HG03139 (cell line): ENCODE data around the gene ACVR2B.

Source experiments
- ATAC-seq: cut with Tn5 transposase; IDR thresholded peaks from one replicate; pipeline ENCODE4 v1.9.1; 2021; ENCODE audit not compliant: unreplicated experiment

The ACVR2B gene

GRCh38 chr3:38457111-38458003, 3.7 kb downstream of the ACVR2B start:
- ATAC-seq, result no peak

- ATAC-seq, result no peak
These were observed 5.3 kb downstream of the ACVR2B start for GRCh38 chr3:38458796-38459498.

DNA sequence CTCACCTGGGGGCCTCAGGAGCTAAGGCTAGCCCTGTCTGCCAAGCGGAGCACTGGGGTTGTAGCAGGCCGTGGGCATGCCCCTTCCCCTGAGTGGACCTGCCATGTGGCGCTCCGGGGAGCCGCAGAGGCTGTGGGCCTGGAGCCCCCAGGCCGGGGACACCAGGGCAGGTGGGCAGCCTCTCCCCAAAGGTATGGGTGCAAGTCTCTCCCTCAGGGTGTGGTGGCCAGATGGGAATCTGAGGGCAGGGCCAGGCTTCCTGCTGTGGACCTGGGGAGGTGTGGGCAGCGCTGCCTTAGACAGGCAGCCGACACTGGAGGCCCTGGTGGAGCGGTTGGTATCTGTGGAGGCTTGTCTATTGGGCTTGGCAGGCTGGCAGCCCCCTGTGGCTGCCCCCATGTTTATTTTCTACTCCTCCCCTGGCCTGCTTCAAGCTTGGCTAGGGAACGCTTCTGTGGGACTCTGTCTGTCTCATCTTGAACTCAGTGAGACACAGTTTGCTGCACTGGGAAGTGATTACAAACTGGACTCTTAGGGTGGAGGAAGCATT, 5.9 kb downstream of the ACVR2B start:
- ATAC-seq, result no peak

GRCh38 chr3:38460377-38461270, 6.9 kb downstream of the ACVR2B start:
- no peak for ATAC-seq

DNA sequence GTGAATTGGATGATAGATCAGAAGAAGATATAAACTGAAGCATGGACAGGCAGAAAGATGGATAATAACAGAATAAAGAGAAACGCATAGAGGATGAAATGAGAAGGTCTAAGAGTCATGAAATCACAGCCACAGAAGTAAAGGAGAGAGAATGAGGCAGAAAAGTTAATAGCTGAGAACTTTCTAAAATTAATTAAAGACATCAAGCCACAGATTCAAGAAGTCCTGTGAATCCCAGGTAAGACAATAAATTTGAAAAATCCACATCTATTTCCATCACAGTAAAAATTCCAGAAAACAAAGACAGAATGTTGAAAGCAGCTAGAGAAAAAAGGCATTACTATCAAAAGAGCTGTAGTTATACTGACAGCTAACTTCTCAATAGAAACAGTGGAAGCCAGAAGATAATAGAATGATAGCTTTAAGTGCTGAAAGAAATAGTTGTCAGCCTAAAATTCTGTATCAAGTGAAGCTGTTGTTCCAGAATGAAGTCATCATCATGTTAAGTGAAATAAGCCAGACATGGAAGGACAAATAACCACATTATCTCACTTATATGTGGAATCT, 12.0 kb downstream of the ACVR2B start:
- no peak for ATAC-seq

DNA sequence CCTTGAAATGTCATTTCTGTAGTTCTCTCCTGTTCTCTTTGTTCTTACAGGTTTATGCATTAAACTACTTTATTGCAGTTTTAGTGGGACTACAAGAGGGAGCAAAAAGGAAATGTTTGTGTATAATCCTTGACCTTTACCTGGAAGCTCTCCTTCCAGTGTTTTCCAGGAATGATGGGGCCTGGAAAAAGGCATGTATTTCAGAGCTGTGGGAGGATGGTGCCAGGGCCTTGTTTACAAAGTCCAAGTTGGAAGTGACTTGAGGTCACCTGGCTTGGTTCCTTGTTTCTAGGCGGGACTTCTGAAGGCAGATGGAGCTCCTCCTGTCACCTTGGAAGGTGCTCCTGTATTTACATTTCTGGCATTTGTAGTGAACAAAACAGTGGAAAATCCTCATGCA, 15.1 kb downstream of the ACVR2B start:
- ATAC-seq, result no peak

GRCh38 chr3:38469852-38470251, 16.2 kb downstream of the ACVR2B start:
- ATAC-seq, result no peak

DNA sequence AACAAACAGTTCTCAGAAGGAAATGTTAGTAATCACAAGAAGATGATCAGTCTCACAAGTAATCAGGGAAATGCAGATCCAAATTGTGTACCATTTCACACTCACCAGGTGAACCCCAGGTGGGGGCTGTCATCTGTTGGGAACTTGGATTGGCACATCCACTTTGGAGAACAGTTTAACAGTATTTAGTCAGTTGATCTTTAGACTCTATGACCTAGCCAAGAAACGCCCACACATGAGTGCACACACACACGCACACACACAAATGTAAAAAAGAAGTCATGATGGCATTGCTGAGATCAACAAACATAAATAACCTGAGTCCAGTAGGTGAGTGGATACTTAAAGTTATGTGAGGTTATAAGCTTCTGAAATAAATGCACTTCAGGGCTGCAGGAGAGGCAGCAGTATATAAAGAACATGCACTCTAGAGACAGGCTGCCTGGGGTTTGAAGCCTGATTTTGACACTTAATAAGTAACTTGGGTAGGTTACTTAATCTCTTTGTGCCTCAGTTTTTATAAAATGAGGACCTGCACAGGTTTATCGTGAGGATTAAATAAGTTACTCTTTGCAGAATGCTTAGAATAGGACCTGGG, 17.7 kb downstream of the ACVR2B start:
- no peak for ATAC-seq

GRCh38 chr3:38472342-38472741, 18.7 kb downstream of the ACVR2B start:
- no peak for ATAC-seq

GRCh38 chr3:38473229-38473628, 19.5 kb downstream of the ACVR2B start:
- ATAC-seq, result no peak

DNA sequence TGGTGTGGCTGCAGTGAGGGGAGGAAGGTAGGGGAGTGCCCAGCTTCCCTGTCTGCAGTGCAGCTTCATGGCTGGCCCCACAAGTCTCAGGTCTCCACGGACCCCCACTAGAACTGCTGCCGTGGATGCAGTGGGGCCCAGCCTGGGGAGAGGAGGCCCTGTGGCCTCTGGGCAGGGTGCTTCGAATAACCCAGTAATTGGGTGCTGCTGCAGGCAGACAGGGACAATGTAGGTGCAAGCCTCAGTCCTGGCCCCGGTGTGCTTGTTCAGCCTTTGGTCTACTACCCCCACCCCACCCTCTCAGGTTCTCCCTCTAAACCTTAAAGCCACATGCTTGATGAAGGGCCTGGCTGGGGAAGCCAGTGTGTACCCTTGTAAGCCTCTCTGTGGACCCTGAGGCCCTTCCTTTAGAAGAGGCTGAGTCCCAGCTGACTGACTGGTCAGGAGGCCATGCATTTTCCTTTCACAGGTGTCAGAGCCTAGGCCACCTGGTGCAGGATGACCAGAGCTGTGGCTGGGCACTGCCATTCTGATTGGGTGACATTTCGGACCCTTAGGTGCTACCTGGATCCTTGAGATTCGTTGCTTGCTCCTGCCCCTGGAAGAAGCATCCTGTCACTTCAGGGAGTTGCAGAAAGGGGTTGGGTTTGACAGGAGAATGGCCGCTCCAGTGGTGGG, 21.4 kb downstream of the ACVR2B start:
- no peak for ATAC-seq

DNA sequence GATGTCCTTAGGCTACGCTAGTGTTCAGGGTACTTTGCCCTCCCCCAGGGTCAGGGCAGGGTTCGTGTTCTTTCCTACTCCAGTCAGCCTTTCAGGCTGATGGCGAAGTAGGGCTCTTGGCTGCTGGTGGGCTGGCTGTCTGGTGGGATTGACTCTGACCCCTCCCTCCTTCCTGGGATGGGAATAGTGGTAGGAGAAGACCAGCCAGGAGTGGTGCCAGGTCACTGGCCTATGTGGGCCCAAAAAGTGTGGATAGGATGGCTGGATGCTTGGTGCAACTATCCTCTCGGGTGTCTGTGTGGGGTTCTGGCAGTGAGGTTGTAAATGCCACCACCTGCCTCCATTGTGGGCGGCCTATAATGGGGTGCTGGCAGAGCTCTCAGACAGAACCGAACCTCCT, 22.0 kb downstream of the ACVR2B start:
- ATAC-seq, result no peak

GRCh38 chr3:38476157-38476756, 22.6 kb downstream of the ACVR2B start:
- ATAC-seq, result no peak

GRCh38 chr3:38477057-38477820, 23.5 kb downstream of the ACVR2B start:
- no peak for ATAC-seq

DNA sequence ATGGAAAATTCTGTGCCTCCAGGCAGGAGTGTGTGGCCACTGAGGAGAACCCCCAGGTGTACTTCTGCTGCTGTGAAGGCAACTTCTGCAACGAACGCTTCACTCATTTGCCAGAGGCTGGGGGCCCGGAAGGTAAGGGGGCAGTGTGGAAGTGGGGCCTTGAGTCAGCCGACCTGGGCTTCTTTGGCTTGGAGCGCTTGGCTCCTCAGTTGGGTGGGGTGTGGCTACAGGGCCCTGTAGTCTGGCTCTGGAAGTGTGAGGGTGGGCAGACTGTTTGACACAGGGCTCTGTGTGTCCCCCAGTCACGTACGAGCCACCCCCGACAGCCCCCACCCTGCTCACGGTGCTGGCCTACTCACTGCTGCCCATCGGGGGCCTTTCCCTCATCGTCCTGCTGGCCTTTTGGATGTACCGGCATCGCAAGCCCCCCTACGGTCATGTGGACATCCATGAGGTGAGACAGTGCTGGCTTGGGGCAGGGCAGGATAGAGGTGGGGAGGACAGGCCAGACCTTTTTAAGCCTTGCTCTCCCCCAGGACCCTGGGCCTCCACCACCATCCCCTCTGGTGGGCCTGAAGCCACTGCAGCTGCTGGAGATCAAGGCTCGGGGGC, 24.3 kb downstream of the ACVR2B start:
- no peak for ATAC-seq

DNA sequence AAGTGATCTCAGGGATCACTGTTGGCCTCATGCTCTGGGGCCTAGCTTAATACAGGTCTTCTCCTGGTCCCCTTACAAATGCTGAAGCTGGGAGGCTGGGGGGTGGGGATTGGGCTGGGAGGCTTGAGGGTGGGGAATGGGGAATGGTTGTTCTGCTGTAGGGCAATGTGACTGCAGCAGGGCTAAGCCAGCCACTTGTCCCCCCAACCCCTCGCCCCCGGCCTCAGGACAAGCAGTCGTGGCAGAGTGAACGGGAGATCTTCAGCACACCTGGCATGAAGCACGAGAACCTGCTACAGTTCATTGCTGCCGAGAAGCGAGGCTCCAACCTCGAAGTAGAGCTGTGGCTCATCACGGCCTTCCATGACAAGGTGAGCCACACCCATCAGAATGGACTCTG, 25.2 kb downstream of the ACVR2B start:
- no peak for ATAC-seq

DNA sequence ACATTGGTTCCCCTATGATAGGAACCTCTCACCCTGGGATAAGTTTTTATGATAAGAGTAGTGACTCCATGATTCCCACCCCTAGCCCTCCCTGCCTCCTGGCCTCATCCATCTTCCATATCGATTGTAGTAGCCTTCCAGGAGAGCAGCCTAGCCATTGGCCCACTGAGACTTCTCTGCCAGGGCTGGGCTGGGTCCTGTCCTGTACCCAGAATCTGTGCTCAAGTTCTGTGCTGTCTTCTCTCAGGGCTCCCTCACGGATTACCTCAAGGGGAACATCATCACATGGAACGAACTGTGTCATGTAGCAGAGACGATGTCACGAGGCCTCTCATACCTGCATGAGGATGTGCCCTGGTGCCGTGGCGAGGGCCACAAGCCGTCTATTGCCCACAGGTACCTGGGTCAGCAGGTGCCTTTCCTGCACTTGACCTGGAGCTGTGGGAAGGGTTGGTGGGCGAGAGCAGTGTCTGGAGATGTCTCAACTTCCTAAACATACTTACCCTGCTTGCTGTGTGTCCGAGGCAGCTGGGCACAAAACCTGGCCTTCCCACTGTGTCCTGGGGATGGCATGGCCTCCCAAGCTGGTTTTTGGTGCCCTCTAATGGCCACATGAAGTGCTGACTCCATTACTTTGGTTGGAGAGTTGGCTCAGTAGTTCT, 25.9 kb downstream of the ACVR2B start:
- no peak for ATAC-seq

DNA sequence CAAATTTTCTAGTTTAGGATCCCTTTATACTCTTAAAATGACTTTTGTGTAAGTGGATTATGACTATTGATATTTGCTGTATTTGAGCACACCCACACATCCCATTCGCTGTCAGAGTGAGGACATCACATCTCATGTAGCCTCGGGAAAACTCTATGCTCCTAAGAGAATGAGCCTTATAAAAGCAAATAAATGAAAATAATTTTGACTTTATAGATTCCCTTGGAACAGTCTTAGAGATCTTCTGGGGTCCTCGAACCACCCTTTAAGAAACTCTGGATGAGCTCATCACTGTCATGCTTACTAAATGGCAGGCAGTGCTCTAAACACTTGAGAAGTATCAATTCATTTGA, 26.4 kb downstream of the ACVR2B start:
- no peak for ATAC-seq
